PC-9 (cell line): Measurements from ENCODE around the gene BLOC1S1.

Experiments used
- CTCF ChIP-seq: fragments of 200-600 bp; sonication (generic); conservative IDR thresholded peaks from 2 replicates; pipeline ENCODE4 v1.6.1; 2017; ENCODE audit warnings: mixed run types, antibody characterized with exemption, mild to moderate bottlenecking, moderate library complexity
- EZH2 ChIP-seq: fragments of 200-600 bp; sonication (generic); IDR thresholded peaks from 2 replicates; pipeline ENCODE4 v1.8.0; 2017; ENCODE audit warnings: antibody characterized with exemption, low read depth

GRCh38 chr12:55728186-55728938, 12.5 kb downstream of the BLOC1S1 start:
- TF ChIP-seq CTCF (no peak), EZH2 (no peak)
